Loucy (cell line): ENCODE measurements around the gene SMG9.

Experiments used
- CTCF ChIP-seq: fragments of 200-600 bp; sonication (generic); conservative IDR thresholded peaks from 2 replicates; pipeline ENCODE4 v1.5.1; 2014; ENCODE audit warnings: mild to moderate bottlenecking, antibody characterized with exemption, low read length
- EZH2phosphoT487 ChIP-seq: fragments of 200-600 bp; IDR thresholded peaks from 2 replicates; pipeline ENCODE4 v1.6.1; 2018; ENCODE audit warnings: antibody characterized with exemption, mild to moderate bottlenecking, moderate library complexity, borderline replicate concordance

- TF ChIP-seq CTCF (no peak), EZH2phosphoT487 (no peak)
Observed at GRCh38 chr19:43719378-43719868, 35.3 kb downstream of the SMG9 start.
